Measurements from ENCODE around the gene CDK14.

CDK14 gene

GRCh38 chr7:91251877-91252276 is 655.8 kb downstream of the CDK14 start:
- Histone ChIP-seq H3K9ac (no peak overlapping the region), H4K20me1 (no peaks in the 10 kb centered on the region), H3K4me1 (peaks cover 0 to 5% (median 0%) of the 10 kb centered on the region in 10 experiments; a peak in 1 of 20 replicates), H3K9me3 (replicated peaks in 1 of 11) (peaks cover 3 to 18% (median 11%) of the 10 kb centered on the region in 11 experiments; a peak in 14 of 22 replicates), H3K27me3 (no peaks in the 10 kb centered on the region), H3K4me2 (no peak overlapping the region), H3K4me3 (no peak overlapping the region), H3K36me3 (no peaks in the 10 kb centered on the region), H3K27ac (no peak overlapping the region)
- no peak for TF ChIP-seq Cebpa-rat (IDR thresholded peaks at IDR 0.05)

All from BLaER1 treated with 17β-estradiol and CSF1 and Interleukin-3, amounts not matched to agents 10 nM and 100 nM (cell line).